ENCODE data around the gene CDC42EP5.

Gene CDC42EP5

DNA sequence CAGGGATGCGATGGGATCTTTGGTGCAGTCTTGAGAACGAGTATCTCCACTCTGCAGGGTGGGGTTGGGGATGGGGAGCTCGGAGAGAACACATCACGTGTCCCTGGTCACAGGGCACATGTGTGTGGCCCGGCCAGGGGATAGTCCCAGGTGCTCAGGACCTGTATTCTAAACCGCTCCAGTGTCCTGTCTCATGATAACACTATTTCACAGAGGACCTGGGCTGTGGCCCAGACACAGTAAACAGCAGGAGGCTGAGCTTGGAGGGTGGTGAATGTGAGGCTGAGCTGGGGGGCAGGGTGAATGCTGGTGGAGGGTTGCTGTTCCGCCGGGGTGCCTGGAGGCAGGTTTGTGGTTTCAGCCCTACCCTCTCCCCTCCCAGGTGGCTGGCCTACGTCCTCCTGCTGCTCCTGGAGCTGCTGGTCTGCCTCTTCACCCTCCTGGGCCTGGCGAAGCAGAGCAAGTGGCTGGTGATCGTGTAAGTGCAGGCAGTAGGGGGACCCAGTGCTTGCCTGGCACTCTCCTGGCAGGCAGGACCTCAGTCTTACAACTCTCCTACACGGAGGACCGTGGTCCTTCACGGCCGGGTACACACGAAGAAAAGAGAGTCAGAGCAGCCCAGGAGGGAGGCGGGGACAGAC is 46.7 kb downstream of the CDC42EP5 start:
- no peak for DNase-seq (ENCODE audit: low spot score)

DNA sequence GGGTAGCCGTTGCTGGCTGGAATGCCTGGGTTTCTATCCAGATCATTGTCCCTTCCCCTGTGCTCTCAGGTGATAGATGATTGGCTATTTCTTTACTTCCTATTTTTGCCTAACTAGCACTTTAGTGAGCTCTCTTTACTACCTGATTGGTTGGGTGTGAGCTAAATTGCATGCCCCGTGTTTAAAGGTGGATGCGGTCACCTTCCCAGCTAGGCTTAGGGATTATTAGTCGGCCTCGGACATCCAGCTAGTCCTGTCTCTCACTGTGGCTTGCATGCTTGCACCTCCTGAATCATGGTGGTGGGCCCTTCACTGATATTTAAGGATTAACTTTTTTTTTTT is 47.7 kb downstream of the CDC42EP5 start:
- DNase-seq (ENCODE audit: low spot score): no peak

DNA sequence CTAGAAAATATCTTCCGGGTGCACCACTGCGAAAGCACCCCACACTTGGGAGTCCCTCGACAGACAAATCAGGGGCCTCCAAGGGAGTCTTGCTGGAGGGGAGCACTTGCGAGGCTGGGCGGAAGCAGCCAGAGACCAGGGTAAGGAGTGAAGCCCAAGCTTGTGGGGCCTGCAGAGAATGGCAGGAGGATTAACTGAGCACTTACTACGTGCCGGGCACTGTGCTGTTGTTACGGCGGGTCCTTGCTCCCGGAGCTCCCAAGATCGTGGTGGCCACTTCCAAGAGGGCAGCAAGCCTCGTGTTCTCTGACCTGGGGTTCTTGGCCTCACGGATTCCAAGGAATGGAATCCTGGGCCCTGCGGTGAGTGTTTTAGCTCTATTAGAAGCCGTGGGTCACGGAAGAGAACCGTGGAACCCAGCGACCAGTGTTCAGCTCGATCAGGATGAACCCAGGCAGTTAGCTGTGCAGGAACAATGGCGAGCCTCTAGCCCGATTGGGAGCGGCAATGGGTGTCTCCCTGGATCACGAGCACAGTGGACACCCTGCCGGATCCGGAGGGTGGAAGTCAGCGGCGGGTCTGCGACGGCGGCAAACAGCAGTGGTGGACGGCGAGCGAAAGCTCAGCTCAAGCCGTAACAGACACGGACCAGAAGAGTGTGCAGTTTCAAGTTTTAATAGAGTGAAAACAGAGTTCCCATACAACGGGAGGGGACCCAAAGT is 48.3 kb downstream of the CDC42EP5 start:
- no peak for DNase-seq (ENCODE audit: low spot score)

DNA sequence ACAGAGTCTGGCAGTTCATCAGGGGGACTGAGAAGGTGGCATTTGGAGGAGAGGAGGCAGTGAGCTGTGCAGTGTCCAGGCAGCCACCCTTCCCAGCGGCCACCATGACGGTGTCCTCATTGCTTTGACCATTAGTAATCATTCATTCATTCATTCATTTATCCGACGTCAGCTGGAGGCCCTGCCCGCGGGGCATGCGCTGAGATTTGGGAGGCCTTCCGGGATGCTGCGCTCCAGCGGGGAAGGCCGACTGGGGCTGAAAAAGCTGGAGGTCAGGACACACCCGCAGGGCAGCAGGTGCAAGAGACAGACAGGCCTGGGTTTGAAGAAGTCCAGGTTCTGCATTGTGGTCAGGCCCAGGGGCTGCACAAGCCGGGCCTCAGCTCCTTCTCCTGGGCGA is 48.9 kb downstream of the CDC42EP5 start:
- no peak for DNase-seq (ENCODE audit: low spot score)

DNA sequence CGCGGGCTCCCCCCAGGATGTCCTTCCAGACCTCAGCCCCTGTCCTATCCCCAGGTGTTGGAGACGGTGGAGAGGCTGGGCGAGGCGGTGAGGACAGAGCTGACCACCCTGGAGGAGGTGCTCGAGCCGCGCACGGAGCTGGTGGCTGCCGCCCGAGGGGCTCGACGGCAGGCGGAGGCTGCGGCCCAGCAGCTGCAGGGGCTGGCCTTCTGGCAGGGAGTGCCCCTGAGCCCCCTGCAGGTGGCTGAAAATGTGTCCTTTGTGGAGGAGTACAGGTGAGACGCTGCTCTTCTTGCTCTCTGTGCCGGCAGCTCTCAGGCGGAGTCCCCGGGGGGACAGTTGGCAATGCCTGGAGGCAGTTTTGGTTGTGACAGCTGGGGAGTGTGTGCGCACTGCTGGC is 51.0 kb downstream of the CDC42EP5 start:
- DNase-seq (ENCODE audit: low spot score): no peak

DNA sequence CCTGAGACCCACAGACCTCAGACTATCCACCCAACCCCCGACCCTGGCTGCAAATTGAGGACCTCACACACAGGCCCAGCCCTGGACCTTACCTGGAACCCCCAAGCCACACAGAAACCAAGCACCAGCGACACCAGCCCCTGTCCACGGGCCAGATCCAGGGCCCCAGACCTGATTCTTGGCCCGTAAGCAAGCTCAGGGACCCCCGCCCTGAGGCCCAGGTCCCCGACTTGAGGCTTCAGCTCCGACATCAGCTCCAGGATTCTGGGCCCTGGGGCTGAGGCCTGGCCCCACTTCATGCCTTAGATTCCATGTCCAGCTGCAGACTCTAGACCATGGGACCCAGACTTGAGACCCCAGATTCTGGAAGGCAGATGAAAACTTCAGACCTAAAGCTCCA is 51.6 kb downstream of the CDC42EP5 start:
- no peak for DNase-seq (ENCODE audit: low spot score)

DNA sequence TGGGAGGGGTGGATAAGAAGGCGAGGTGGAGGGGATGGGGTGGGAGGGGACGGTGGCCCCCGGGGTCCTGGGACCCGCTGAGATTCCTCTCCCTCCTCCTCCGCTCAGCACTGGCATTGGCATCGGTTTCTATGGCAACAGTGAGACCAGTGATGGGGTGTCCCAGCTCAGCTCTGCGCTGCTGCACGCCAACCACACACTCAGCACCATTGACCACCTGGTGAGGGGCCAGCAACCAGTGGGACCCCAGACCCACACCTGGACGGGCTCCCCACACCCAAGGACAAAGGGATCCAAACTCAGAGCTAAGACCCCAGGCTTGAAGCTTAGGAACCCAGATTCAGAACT is 52.0 kb downstream of the CDC42EP5 start:
- DNase-seq (ENCODE audit: low spot score): no peak

DNA sequence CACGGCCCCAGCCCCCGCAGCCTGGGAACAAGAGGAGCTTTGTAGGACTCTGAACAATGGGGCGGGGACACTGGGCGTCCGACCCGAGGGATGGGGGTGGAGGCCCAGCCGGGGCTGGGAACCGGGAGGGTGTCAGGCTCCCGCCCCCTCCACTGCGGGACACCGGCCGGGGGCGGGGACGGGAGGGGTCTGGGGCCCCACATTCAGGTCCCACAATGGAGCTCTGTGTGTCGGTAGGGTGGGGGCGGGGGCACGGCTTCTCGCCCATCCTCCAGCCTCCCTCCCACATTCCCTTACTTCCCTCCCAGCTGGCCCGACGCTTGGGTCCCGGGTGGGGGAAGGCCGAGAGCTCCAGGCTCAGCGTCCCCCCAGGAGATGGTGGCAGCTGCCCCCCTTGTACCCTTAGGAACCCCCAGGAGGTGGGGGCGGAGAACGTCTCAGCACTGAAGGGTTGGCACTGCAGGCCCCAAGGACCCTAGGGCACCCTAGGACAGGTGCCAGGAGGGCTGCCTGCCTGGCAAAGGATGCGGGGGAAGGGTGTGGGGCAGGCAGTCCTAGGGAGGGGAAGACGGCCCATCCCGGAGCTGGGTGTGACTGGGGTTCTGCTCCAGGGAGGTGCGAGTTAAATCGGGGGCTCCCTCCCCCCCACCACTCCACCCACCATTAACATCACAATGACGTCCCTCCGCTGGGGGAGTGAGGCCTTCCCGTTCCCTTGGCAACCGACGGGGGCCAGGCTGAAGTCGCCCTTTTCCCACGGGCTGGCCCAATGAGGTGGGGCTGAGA is 52.5 kb downstream of the CDC42EP5 start:
- no peak for DNase-seq (ENCODE audit: low spot score)

DNA sequence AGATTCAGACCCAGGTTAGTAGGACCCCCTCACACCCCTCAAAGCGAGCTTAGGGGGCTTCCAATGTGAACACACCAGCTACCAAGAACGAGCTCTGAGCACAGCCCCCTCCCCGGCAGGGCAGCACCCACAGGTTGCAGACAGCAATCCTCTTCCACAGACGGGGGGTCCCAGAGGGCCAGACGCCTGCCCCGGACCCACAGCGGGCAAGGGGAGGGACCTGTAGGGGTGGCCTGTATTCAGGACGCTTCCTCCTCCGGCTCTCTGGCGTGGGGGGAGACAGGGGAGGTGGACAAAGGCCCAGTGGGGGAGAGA is 53.1 kb downstream of the CDC42EP5 start:
- DNase-seq (ENCODE audit: low spot score): no peak

DNA sequence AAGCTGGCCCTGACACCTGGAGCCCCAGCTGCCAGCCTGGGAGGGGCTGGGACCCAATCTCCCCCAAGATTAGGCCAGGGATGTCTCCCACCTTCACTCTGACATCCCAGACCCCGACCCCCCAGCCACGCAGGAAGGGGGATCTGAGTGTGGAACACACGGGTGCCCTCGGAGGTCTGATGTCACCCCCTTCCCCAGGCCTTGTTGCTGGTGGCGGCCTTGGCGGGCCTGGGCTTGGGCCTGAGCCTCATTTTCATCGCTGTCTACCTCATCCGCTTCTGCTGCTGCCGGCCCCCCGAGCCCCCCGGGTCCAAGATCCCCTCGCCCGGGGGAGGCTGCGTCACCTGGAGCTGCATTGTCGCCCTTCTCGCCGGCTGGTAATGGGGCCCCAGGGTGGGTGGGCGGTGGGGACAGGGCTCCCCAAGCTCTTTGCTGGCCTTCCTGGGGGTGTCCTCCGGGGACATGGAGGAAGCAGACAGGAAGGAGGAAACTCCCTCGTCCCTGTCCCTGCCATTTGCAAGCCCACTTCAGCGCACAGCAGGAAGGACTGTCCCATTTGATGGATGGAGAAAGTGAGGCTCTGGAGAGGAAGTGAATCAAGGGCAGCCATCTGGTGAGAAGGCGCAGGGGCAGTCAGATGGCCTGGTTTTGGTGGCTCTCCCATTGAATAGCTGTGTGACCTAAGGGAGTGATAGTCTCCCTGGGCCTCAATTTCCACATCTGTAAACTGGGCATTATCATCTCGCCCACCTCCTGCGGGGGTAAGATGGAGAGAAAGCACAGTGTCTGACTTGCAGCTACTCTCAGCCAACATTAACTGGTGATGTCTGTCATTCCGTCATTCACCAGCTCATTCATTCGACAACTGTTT is 53.9 kb downstream of the CDC42EP5 start:
- no peak for DNase-seq (ENCODE audit: low spot score)

DNA sequence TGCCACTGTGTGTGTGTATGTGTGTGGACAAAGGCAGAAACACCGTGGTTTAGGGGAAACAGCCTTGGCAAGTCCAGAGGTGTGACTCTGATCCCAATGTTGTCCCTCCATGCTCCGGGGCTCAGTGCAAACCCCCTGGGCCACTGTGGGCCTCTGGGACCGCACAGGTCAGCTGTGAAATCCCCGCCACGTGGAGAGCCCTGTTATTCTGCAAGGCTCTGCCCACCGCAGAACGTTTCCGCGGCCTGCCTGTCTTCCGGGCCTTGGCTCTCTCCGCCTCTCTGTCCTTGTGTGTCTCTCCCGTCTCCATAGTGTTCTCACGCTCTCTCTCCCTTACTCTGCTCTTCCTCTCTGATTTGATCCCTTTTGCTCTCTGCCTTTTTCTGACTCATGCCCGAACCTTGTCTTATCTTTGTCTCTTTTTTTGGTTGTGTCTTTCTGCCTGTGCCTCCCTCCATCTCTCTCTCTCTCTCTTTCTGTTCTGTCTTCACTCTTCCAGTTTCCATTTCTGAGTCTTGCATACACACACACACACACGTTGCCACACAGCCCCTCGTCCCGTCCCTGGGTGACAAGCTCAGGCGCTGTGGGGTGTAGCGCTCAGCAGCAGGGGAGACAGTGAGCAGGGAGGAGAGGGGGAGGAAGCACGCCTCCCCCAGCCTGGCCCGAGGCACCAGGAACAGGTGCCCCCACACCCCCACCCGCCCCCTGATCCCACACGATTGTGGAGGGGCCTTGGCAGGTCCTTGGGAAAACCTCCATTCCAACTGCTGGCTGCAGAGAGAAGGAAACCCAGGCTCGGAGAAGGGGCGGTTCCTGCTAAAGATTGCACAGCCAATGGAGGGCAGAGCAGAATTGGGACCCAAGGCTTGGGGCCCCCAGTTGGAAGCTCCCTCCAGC is 54.8 kb downstream of the CDC42EP5 start:
- DNase-seq (ENCODE audit: low spot score): peak; percentile 30

DNA sequence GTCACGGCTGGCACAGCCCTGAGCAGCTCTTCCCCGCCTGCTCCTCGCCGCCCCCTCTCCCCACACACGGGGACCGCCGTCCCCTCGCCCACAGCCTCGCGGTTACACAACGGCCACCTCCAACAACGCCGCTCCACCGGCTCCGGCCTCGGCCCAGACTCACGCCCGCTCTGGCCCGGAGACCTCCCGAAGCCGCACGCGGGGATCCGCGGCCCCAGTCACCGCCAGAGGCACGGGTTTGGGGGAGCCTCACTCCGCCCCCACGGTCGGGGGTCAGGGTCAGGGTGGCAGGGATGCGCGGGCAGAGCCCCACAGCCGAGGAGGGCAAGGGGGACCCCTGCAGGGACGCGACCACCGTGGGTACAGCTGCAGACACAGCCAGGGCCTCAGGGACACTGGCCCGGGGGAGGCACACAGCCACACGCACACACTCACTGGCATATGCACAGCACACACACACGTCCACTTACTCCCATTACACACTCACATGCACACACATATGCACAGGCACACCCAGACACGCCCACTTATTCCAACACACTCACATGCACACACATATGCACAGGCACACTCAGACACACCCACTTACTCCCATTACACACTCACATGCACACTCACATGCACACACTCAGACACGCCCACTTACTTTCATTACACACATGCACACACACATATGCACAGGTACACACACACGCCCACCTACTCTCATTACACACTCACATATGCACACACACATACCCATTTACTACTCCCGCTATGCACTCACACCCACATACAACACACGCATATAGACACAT is 56.2 kb downstream of the CDC42EP5 start:
- DNase-seq (ENCODE audit: low spot score): no peak

DNA sequence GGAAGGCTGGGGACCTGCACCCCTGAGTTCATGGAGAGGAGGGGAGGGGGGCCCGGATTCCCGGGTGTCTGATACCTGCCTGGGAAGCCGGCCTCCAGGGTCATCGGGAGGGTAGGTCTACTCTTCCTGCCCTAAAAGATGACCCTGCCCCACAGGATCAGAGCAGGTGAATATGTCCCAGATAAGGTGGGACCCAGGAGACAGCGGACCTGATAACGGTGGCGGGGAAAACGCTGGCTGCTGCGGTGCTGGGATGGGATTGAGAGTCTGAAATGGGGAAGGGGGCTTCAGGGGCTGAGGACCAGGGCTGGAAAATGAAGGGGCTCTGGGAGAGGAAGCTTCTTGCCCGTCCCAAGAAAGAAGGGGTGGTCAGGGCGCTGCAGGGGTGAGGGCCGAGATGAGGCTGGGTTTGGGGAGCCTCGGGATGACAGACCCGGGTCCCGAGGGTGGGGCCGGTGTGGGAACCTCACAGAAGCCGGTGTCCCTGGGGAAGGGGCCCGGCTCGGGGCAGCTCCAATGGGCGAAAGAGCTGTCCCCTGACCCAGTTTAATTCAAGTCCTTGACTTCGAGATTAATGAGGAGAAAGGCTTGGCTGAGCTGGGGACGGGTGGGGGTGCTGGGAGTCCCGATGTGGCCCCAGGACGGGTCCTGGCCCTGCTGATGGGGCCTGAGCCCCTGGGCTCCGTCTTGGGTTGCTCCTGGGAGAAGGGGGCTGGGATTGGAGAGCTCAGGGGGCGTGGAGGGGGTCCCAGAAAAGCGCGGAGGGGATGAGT is 57.0 kb downstream of the CDC42EP5 start:
- DNase-seq (ENCODE audit: low spot score): no peak

DNA sequence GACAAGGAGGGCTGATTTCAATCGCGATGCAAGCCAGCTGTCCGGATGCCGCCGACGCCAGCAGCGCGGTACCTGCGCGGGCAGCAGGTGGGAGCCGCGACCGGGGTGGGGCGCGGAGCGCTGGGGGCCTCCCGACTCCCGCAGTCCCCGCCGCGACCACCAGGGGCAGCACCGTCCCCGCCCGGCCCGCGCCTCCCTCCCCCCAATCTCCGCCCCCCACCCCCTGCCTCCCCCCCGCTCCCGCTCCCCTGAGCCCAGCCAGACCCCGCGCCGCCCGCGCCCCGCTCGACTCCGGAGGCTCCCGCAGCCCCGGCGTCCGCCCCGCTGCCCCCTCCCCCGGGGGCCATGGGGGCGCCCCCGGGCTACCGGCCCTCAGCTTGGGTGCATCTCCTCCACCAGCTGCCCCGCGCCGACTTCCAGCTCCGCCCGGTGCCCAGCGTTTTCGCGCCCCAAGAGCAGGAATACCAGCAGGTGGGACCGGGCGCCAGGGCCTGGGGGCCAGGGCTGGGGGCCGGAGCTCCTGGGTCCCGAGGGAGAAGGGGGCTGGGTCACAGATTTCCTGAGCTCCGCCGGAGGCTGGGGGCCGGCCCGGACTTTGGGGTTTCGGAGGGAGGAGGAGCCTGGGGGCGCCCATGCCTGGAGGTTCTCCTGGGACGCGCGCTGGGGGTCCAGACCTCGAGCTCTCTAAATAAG is 57.7 kb downstream of the CDC42EP5 start, which contains the start of gene TTYH1:
Gene TTYH1 (plus strand): TSS at position 257 of the 693 bp plus-strand sequence. CDS start 89 bp downstream, at position 346.
- DNase-seq (ENCODE audit: low spot score): no peak

All from activated CD4-positive, alpha-beta T cell treated with anti-CD3 and anti-CD28 coated beads, Interleukin-2, Interleukin-4, amounts not matched to agents 100 ng/mL and 50 ng/mL, durations not matched to agents 16 hours and 8 hours (primary cell).